ENCODE measurements around the gene CACNA2D3.

DNA sequence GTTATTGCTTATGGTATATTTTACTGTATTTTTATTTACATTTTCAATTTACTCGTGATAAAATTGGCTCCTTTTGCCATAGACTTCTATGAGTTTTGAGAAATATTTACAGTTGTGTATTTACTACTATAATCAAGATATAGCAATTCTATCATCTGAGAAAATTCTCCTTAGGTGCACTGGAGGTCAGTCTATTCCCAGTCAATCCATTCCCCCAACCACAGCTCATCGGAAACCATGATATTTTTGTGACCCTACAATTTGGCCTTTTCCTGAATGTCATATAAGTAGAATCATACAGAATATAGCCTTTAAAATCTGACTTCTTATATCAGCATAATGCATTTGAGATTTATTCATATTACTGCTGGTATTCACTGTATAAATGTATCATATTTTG lies 920.2 kb downstream of the CACNA2D3 start:
- TF ChIP-seq POLR2A (IDR thresholded peaks at IDR 0.05; ENCODE audit: low read depth, low read length) = no peak
- no peak for TF ChIP-seq POLR2AphosphoS5 (IDR thresholded peaks at IDR 0.05; ENCODE audit: low read depth, low read length)
- TF ChIP-seq PAX5 (IDR thresholded peaks at IDR 0.05; ENCODE audit: insufficient read depth, low read length, severe bottlenecking) = no peak
- no peak for TF ChIP-seq SPI1 (IDR thresholded peaks at IDR 0.05; ENCODE audit: low read depth, low read length)

Measured in GM12891 (cell line).